PC-3 (cell line): ENCODE measurements around the gene CRYGC.

Source experiments
- CTCF ChIP-seq: fragments of 300-600 bp; sonication (generic); conservative IDR thresholded peaks from 2 replicates; pipeline ENCODE4 v1.5.1; 2017; ENCODE audit warnings: antibody characterized with exemption, low read depth, mild to moderate bottlenecking, low read length
- EZH2 ChIP-seq: fragments of 300-600 bp; sonication (generic); IDR thresholded peaks from one replicate; pipeline ENCODE4 v1.6.1; 2017; ENCODE audit warnings: antibody characterized with exemption, mild to moderate bottlenecking, low read length; ENCODE audit not compliant: unreplicated experiment

GRCh38 chr2:208174144-208174543, 44.5 kb upstream of the CRYGC start:
- TF ChIP-seq CTCF (no peak), EZH2 (no peak)
